Thoracic aorta (tissue), 2 donors: ENCODE results near the gene CCDC17. TPM values are rescaled to one million over a fixed set of nuclear protein-coding genes. Genes with fewer than 3 reads are reported as not detected.

Experiments used
- ATAC-seq: fragments of 150-250 bp; one replicate; pipeline ENCODE4 v1.8.0; 2017; ENCODE audit warnings: low read depth; ENCODE audit not compliant: insufficient number of reproducible peaks, low FRiP score
- DNase-seq: peaks from one replicate; pipeline ENCODE4 v3.0.0-alpha.2; 2020; ENCODE audit warnings: low spot score
- H3K27ac ChIP-seq, 2 donors: fragments of 200-600 bp; sonication (generic); 1 replicate in 1 of 2; 2 replicates in 1 of 2; pipeline ENCODE4 v1.5.1; 2016; ENCODE audit warnings: mild to moderate bottlenecking in 2 of 2, moderate library complexity in 2 of 2
- H3K27me3 ChIP-seq: fragments of 200-600 bp; sonication (generic); replicated peaks from 2 replicates; pipeline ENCODE4 v1.6.0; 2016; ENCODE audit warnings: mild to moderate bottlenecking; ENCODE audit not compliant: insufficient read depth
- H3K36me3 ChIP-seq: fragments of 200-600 bp; sonication (generic); one replicate; pipeline ENCODE4 v1.5.1; 2016
- H3K4me1 ChIP-seq, 2 donors: fragments of 200-600 bp; sonication (generic); 1 replicate in 1 of 2; 2 replicates in 1 of 2; pipeline versions ENCODE4 v1.5.1 to v1.6.0; 2016; ENCODE audit warnings: low read depth in 2 of 2, mild to moderate bottlenecking in 1 of 2; ENCODE audit not compliant: control insufficient read depth in 1 of 2
- H3K4me3 ChIP-seq: fragments of 200-600 bp; sonication (generic); 2 replicates; pipeline ENCODE4 v1.5.1; 2016; ENCODE audit warnings: mild to moderate bottlenecking
- H3K9me3 ChIP-seq: fragments of 200-600 bp; sonication (generic); 2 replicates; pipeline ENCODE4 v1.5.1; 2016
- total RNA-seq, 2 donors: library from RNA; depleted of rRNA; stranded (reverse); fragments of >200 nt; gene quantifications; one replicate each; pipeline versions ENCODE4 v1.1.0 to v1.2.3, GENCODE V29; 2016
- TF ChIP-seq, protein P1 (sequence below): fragments of 200-600 bp; sonication (generic); IDR thresholded peaks from one replicate; pipeline ENCODE4 v1.5.1; 2019; ENCODE audit warnings: antibody characterized with exemption

The CCDC17 gene
- total RNA-seq, 2 donors from 2014 or later: 2.2 to 4.0 TPM

- Histone ChIP-seq H3K4me1 (peaks cover 0 to 10% of the 10 kb centered on the region in 2 donors), H3K36me3 (peaks cover 12% of the 10 kb centered on the region)
Measured at GRCh38 chr1:45621895-45622523, 1.8 kb downstream of the CCDC17 start.

DNA sequence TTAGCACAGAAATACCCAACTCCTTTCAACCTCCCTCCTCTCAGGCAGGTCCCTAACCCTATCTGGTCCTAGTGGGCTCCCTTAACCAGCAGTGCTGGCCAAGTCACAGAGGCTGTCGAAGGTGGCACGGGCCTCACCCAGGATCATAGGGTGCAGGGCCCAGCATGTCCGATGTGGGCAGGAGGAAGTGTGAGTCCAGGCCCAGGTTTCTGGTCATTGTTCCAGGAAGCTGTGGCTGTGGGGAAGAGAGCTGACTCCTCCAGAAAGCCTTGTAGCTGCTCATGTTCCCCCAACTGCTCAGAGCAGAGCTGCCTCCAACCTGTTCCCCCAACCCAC is 2.4 kb downstream of the CCDC17 start:
- Histone ChIP-seq H3K4me3 (no peak overlapping the region), H3K9me3 (no peaks in the 10 kb centered on the region), H3K27me3 (no peaks in the 10 kb centered on the region), H3K36me3 (peaks cover 17% of the 10 kb centered on the region), H3K27ac (peak overlapping the region in 1 of 2 donors; percentile 25), H3K4me1 (peaks cover 0 to 10% of the 10 kb centered on the region in 2 donors)
- ATAC-seq (no peak), DNase-seq (no peak)
- TF ChIP-seq, protein P1, sequence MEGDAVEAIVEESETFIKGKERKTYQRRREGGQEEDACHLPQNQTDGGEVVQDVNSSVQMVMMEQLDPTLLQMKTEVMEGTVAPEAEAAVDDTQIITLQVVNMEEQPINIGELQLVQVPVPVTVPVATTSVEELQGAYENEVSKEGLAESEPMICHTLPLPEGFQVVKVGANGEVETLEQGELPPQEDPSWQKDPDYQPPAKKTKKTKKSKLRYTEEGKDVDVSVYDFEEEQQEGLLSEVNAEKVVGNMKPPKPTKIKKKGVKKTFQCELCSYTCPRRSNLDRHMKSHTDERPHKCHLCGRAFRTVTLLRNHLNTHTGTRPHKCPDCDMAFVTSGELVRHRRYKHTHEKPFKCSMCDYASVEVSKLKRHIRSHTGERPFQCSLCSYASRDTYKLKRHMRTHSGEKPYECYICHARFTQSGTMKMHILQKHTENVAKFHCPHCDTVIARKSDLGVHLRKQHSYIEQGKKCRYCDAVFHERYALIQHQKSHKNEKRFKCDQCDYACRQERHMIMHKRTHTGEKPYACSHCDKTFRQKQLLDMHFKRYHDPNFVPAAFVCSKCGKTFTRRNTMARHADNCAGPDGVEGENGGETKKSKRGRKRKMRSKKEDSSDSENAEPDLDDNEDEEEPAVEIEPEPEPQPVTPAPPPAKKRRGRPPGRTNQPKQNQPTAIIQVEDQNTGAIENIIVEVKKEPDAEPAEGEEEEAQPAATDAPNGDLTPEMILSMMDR: no peak

More at GRCh38 chr1:45621895-45622523, 1.8 kb downstream of the CCDC17 start:
- H3K27me3 ChIP-seq: no peaks in the 10 kb centered on the region
- H3K4me3 ChIP-seq: peak overlapping the region; percentile 63
- H3K9me3 ChIP-seq: no peaks in the 10 kb centered on the region
- ATAC-seq: no peak
- TF ChIP-seq, protein P1: no peak
- no peak for DNase-seq
- H3K27ac ChIP-seq: peak overlapping the region in 1 of 2 donors; percentile 34

GRCh38 chr1:45620588-45621500 is 3.0 kb downstream of the CCDC17 start:
- no peaks in the 10 kb centered on the region for H3K9me3 ChIP-seq
- peaks cover 0 to 10% of the 10 kb centered on the region in 2 donors for H3K4me1 ChIP-seq
- peak overlapping the region in 1 of 2 donors; percentile 10 for H3K27ac ChIP-seq
- no peaks in the 10 kb centered on the region for H3K27me3 ChIP-seq
- ATAC-seq (no peak), DNase-seq (no peak)
- TF ChIP-seq, protein P1: no peak
- H3K36me3 ChIP-seq: peaks cover 23% of the 10 kb centered on the region
- H3K4me3 ChIP-seq: no peak overlapping the region

GRCh38 chr1:45619149-45619921 is 4.5 kb downstream of the CCDC17 start:
- Histone ChIP-seq H3K27ac (peak overlapping the region in 1 of 2 donors; percentile 6), H3K9me3 (no peaks in the 10 kb centered on the region), H3K27me3 (no peaks in the 10 kb centered on the region), H3K36me3 (peaks cover 34% of the 10 kb centered on the region), H3K4me1 (peaks cover 0 to 10% of the 10 kb centered on the region in 2 donors), H3K4me3 (no peak overlapping the region)
- DNase-seq (no peak), ATAC-seq (no peak)
- TF ChIP-seq, protein P1: no peak
